ENCODE results near the gene WDR89.
"Not testable (repeated sequence)": the region's sequence is repeated elsewhere in the genome, so short reads cannot be mapped to it uniquely, and the experiment has no call there.

WDR89 gene

DNA sequence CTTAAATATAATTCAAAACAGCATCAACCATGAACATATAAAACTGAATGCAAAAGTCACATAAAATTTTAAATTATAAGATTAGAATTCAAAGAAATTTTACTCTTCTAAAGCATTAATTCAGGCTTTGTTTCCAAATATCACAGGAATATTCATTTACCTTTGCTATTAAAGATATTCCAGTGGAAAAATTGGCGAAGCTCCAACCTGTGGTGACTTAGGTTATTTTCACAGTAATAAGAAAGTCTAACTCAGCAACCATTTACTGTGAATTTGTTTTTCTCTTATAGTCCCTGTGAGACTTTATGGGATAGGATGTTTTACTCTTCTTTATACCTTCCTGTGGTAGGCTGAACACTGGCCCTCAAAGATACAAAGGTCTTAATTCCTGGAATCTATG is 3.2 kb downstream of the WDR89 start:
- peak overlapping the region; percentile 52 for H3K4me3 Mint-ChIP-seq
- peaks cover 48% of the 10 kb centered on the region for H3K36me3 Mint-ChIP-seq (ENCODE audit: low read depth)
- H3K27ac Mint-ChIP-seq: peak overlapping the region; percentile 72
- no peak for DNase-seq
- no peaks in the 10 kb centered on the region for H3K27me3 Mint-ChIP-seq
- no peak for ATAC-seq
- H3K4me1 Mint-ChIP-seq: peaks cover 71% of the 10 kb centered on the region
- H3K9me3 Mint-ChIP-seq: peaks cover 20% of the 10 kb centered on the region

DNA sequence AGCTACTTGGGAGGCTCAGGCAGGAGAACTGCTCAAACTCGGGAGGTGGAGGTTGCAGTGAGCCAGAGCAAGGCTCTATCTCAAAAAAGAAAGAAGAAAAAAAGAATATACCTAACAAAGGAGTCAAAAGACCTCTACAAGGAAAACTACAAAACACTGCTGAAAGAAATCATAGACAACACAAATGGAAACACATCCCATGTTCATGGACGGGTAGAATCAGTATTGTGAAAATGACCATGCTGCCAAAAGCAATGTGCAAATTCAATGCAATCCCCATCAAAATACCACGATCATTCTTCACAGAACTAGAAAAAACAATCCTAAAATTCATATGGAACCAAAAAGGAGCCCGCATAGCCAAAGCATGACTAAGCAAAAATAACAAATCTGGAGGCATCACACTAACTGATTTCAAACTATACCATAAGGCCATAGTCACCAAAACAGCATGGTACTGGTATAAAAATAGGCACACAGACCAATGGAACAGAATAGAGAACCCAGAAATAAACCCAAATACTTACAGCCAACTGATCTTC is 5.5 kb downstream of the WDR89 start:
- Mint-ChIP-seq H3K36me3 (ENCODE audit: low read depth) (peaks cover 48% of the 10 kb centered on the region), H3K9me3 (peaks cover 20% of the 10 kb centered on the region), H3K27ac (peak overlapping the region; percentile 33), H3K4me1 (peaks cover 59% of the 10 kb centered on the region)
- ATAC-seq, DNase-seq, H3K4me3 Mint-ChIP-seq, H3K27me3 Mint-ChIP-seq: not testable (repeated sequence)

- peaks cover 42% of the 10 kb centered on the region for H3K36me3 Mint-ChIP-seq (ENCODE audit: low read depth)
- H3K4me1 Mint-ChIP-seq: peaks cover 43% of the 10 kb centered on the region
- peaks cover 20% of the 10 kb centered on the region for H3K9me3 Mint-ChIP-seq
- DNase-seq: no peak
- no peak overlapping the region for H3K27ac Mint-ChIP-seq
- ATAC-seq: no peak
- no peak overlapping the region for H3K4me3 Mint-ChIP-seq
- no peaks in the 10 kb centered on the region for H3K27me3 Mint-ChIP-seq
These were observed 7.9 kb downstream of the WDR89 start for GRCh38 chr14:63633801-63634200.

DNA sequence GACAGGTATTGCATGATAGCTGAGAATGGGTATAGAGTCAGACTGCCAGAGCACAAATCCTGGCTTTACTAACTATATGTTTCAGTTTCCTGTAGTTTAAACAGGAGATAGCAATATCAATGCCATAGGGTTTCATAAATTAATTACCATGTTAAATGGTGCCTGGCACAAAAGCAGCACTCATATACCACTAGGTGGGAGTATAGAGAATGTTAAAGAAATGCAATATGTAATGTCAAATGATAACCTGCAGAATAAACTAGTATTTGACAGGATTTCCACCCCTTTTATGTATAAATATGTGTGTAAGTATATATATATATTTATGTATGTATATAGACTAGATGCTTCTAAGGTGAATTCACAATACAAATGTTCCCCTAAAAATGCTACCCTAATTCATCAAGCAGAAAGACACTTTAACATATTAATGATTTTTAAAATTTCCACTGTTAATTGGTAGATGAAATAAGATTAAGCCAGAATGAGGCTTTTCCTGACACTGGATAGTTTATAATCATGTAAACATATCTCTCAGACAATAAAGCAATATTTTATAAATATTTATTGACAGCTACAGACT is 8.6 kb downstream of the WDR89 start:
- no peak overlapping the region for H3K4me3 Mint-ChIP-seq
- peaks cover 20% of the 10 kb centered on the region for H3K9me3 Mint-ChIP-seq
- H3K4me1 Mint-ChIP-seq: peaks cover 38% of the 10 kb centered on the region
- peaks cover 37% of the 10 kb centered on the region for H3K36me3 Mint-ChIP-seq (ENCODE audit: low read depth)
- no peak for DNase-seq
- H3K27ac Mint-ChIP-seq: no peak overlapping the region
- H3K27me3 Mint-ChIP-seq: no peaks in the 10 kb centered on the region
- ATAC-seq: no peak

GRCh38 chr14:63624701-63625100 is 17.0 kb downstream of the WDR89 start:
- no peak for DNase-seq
- ATAC-seq: no peak
- H3K27ac Mint-ChIP-seq: no peak overlapping the region
- no peak overlapping the region for H3K4me3 Mint-ChIP-seq
- H3K36me3 Mint-ChIP-seq (ENCODE audit: low read depth): peaks cover 22% of the 10 kb centered on the region
- H3K27me3 Mint-ChIP-seq: no peaks in the 10 kb centered on the region
- no peaks in the 10 kb centered on the region for H3K9me3 Mint-ChIP-seq
- H3K4me1 Mint-ChIP-seq: peaks cover 11% of the 10 kb centered on the region

DNA sequence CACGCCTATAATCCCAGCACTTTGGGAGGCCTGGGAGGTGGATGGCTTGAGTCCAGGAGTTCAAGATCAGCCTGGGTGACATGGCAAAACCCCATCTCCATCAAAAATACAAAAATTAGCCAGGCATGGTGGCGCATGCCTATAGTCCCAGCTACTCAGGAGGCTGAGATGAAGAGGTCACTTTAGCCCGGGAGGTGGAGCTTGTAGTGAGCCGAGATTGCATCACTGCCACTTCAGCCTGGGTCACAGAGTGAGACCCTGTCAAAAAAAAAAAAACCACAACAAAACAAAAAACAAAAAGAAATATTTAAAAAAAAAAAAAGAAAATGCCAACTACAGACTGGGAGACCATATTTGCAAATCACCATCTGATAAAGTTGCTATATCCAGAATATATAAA is 17.5 kb downstream of the WDR89 start:
- peaks cover 17% of the 10 kb centered on the region for H3K36me3 Mint-ChIP-seq (ENCODE audit: low read depth)

DNA sequence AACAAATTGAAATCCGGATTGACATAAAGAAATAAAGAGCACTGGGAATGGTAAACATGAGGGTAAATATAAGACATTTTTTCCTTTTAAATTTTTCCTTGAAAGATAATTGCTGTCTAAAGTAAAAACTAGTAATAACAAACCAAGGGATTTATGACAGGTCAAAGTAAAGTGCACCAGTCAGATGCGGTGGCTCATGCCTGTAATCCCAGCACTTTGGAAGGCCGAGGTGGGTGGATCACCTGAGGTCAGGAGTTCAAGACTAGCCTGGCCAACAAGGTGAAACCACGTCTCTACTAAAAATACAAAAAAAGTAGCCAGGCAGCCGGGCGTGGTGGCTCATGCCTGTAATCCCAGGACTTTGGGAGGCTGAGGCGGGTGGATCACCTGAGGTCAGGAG is 19.7 kb downstream of the WDR89 start:
- H3K36me3 Mint-ChIP-seq (ENCODE audit: low read depth): peaks cover 20% of the 10 kb centered on the region
- DNase-seq, H3K9me3 Mint-ChIP-seq, H3K27me3 Mint-ChIP-seq, ATAC-seq, H3K27ac Mint-ChIP-seq, H3K4me3 Mint-ChIP-seq: not testable (repeated sequence)
- peaks cover 13% of the 10 kb centered on the region for H3K4me1 Mint-ChIP-seq

More for the DNA sequence above, 17.5 kb downstream of the WDR89 start:
- DNase-seq (no peak), ATAC-seq (no peak)
- Mint-ChIP-seq H3K27ac (no peak overlapping the region), H3K9me3 (no peaks in the 10 kb centered on the region), H3K4me1 (peaks cover 11% of the 10 kb centered on the region), H3K4me3 (no peak overlapping the region), H3K27me3 (no peaks in the 10 kb centered on the region)

DNA sequence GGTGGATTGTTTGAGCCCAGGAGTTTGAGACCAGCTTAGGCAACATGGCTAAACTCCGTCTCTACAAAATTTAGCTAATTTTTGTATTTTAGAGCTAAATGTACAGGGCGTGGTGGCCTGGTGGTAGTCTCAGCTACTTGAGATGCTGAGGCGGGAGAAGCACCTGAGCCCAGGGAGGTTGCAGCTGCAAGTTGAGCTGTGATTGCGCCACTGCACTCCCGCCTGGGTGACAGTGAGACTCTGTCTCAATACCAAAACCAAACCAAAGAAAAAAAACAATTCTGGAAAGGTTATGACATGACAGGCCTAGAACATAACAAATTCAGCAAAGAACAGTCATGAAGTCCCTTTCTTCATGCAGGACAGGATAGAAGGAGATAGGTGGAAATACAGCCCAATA is 25.7 kb downstream of the WDR89 start:
- Mint-ChIP-seq H3K27me3 (no peaks in the 10 kb centered on the region), H3K9me3 (no peaks in the 10 kb centered on the region), H3K27ac (no peak overlapping the region), H3K36me3 (ENCODE audit: low read depth) (peaks cover 29% of the 10 kb centered on the region), H3K4me1 (peaks cover 23% of the 10 kb centered on the region), H3K4me3 (no peak overlapping the region)
- no peak for DNase-seq
- ATAC-seq: no peak

DNA sequence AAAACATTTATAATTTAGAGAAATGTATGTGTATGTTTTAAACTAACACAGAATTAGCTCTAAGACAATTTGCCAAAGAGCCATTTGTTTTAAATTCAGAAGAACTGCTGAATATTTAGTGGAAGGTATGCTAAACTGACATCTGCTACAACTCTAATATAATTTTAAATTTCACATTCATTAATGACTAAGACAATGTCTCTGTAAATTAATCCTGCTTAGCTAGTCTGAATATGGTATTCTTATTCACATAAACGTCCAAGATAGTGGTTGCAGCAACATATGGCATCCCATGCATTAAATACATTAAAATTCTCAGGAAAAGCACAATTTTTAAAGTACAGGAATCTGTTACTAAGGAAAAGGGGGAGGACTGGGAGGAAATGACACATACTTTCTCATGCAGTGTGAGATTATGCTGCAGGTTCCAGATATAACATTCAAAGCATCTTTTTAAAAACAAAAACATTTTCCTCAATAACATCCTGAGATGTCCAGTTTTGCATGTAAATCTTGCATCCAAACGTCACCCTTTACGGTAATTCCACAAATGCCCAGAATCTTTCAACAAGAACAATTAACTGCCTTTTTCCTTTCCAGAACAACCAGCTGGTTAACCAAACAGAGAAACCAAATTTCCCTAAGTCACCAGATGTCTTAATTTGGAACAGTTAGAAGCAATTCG is 26.9 kb downstream of the WDR89 start:
- Mint-ChIP-seq H3K27me3 (no peaks in the 10 kb centered on the region), H3K4me1 (peaks cover 20% of the 10 kb centered on the region), H3K36me3 (ENCODE audit: low read depth) (peaks cover 24% of the 10 kb centered on the region), H3K9me3 (no peaks in the 10 kb centered on the region), H3K27ac (no peak overlapping the region), H3K4me3 (no peak overlapping the region)
- ATAC-seq: no peak
- DNase-seq: no peak

- no peak for DNase-seq
- Mint-ChIP-seq H3K36me3 (ENCODE audit: low read depth) (peaks cover 25% of the 10 kb centered on the region), H3K9me3 (no peaks in the 10 kb centered on the region), H3K4me3 (no peak overlapping the region), H3K27ac (no peak overlapping the region), H3K27me3 (no peaks in the 10 kb centered on the region), H3K4me1 (peaks cover 12% of the 10 kb centered on the region)
- ATAC-seq: no peak
These were observed 30.6 kb downstream of the WDR89 start for GRCh38 chr14:63611078-63611477.

GRCh38 chr14:63605041-63605532 is 36.6 kb downstream of the WDR89 start:
- H3K27ac Mint-ChIP-seq: no peak overlapping the region
- H3K4me3 Mint-ChIP-seq: no peak overlapping the region
- ATAC-seq (no peak), DNase-seq (no peak)
- H3K4me1 Mint-ChIP-seq: peaks cover 3% of the 10 kb centered on the region
- no peaks in the 10 kb centered on the region for H3K27me3 Mint-ChIP-seq
- H3K36me3 Mint-ChIP-seq (ENCODE audit: low read depth): peaks cover 40% of the 10 kb centered on the region
- no peaks in the 10 kb centered on the region for H3K9me3 Mint-ChIP-seq

DNA sequence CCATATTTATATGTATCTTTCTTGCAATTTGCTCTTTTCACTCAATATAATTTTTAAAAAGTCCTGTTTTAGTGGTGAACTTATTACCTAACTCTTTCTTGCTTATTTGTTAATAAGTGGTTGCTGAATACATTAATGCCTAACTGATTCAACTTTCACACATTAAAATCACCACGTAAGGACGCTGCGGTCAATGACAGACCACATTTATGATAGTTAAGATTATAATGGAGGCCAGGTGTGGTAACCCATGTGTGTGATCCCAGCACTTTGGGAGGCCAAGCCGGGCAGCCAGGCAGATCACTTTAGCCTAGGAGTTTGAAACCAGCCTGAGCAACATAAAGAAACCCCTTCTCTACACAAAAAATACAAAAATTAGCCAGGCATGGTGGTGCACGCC is 37.0 kb downstream of the WDR89 start:
- Mint-ChIP-seq H3K4me1 (peaks cover 3% of the 10 kb centered on the region), H3K27me3 (no peaks in the 10 kb centered on the region), H3K27ac (no peak overlapping the region), H3K36me3 (ENCODE audit: low read depth) (peaks cover 43% of the 10 kb centered on the region), H3K4me3 (no peak overlapping the region), H3K9me3 (no peaks in the 10 kb centered on the region)
- ATAC-seq (no peak), DNase-seq (no peak)

DNA sequence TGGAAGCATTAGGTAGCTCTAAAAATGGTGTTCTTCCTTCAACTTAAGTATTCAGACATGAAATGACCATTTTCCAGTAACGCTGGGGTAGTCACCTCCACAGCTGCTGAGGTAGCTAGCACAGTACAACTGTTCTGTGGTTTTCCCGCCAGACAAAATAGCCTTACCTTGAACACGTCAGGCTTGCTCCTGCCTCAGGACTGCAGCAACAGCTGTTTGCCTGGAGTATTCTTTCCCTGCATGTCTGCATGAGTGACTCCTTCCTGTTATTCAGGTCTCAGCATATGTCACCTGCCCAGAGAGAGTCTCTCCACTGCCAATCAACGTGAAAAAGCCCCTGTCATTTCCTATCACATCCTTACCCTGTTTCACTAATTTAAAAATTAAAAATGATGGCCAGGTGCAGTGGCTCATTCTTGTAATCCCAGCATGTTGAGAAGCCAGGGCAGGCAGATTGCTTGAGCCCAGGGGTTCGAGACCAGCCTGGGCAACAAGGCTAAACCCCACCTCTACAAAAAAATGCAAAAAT is 37.9 kb downstream of the WDR89 start:
- no peak for ATAC-seq
- no peak for DNase-seq
- no peaks in the 10 kb centered on the region for H3K27me3 Mint-ChIP-seq
- H3K27ac Mint-ChIP-seq: no peak overlapping the region
- no peak overlapping the region for H3K4me3 Mint-ChIP-seq
- peaks cover 49% of the 10 kb centered on the region for H3K36me3 Mint-ChIP-seq (ENCODE audit: low read depth)
- no peaks in the 10 kb centered on the region for H3K9me3 Mint-ChIP-seq
- H3K4me1 Mint-ChIP-seq: peaks cover 3% of the 10 kb centered on the region

GRCh38 chr14:63598807-63599206 is 42.9 kb downstream of the WDR89 start:
- DNase-seq: no peak
- peaks cover 2% of the 10 kb centered on the region for H3K4me1 Mint-ChIP-seq
- H3K9me3 Mint-ChIP-seq: peaks cover 30% of the 10 kb centered on the region
- ATAC-seq: no peak
- H3K27ac Mint-ChIP-seq: no peak overlapping the region
- H3K27me3 Mint-ChIP-seq: no peaks in the 10 kb centered on the region
- H3K4me3 Mint-ChIP-seq: no peak overlapping the region
- peaks cover 73% of the 10 kb centered on the region for H3K36me3 Mint-ChIP-seq (ENCODE audit: low read depth)
